ENCODE measurements around the gene CTSS.

The CTSS gene

GRCh38 chr1:150808121-150808520 lies 42.5 kb upstream of the CTSS start, which contains the start of gene CTSK:
TSS of gene CTSK (minus strand) at chr1:150808260. CDS start at chr1:150806805, 1,455 bp downstream.
- no peak for TF ChIP-seq CTCF (IDR thresholded peaks at IDR 0.05; ENCODE audit: insufficient read depth, low read length, missing control alignments)
- CTCF ChIA-PET, result interaction anchor here (0.7 to 3.5 kb wide), 7 partner anchors 12 to 552 kb away, joined by 3 to 26 read pairs (median 5); no protein-coding TSS in a partner anchor
- POLR2A ChIA-PET, result interaction anchor here (0.8 kb wide), 1 partner anchor 229 kb away, joined by 3 read pairs; the partner anchor contains the start of gene MCL1
- no peak for DNase-seq (ENCODE audit: low read depth, low spot score)
- peak within 1 kb of the TSS; percentile 45 for H3K4me3 ChIP-seq (ENCODE audit: low read depth, low read length)

DNA sequence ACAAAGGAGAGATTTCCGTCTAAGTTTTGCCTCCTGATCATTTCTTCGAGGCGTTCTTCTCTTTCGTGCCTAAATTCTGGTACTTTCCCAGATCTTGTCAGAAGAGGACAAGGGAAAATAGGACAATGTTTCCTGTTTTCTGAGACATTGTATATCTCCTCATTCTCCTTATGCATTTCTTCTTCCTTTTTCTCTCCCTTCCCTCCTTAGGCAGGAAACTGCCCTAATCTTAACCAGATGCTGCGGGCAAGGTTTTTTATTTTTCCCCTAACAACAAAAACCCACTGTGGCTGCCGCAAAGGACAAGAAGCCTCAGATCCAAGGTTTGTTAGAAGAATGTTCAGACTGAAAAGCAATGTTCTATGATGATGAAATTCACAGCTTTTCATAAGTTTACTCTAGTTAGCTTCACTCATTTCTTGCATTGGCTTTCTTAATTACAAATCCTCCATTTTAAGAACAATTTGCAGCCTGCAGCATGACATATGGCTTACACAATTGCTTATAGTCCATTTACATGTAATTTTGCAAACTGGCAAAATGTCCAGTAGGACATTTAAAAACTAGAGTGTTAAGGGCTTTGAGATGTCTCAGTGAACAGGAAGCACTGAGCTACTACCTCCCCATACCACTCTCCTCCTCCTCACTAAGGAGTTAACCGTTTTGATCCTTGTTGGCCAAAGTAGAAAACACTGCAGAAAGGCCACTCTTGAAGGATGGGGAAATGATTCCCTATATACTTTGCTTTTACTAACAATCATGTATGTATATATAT lies 41.9 kb upstream of the CTSS start:
- peak overlapping the region; percentile 45 for H3K4me3 ChIP-seq (ENCODE audit: low read depth, low read length)

DNA sequence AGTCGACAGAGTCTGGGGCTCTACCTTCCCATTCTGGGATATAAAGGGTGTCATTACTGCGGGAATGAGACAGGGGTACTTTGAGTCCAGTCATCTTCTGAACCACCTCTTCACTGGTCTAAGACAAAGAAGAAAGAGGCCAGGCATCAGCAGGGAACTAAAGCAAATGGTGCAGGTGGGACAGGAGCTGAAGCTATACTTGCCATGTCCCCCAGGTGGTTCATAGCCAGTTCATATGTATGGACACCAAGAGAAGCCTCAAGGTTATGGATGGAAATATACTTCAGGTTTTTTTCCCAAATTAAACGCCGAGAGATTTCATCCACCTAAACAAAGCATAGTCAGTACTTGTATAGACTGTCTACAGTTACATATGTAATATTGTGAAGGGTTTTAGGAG lies 40.3 kb upstream of the CTSS start:
- no peak for DNase-seq (ENCODE audit: low read depth, low spot score)
- ChIA-PET CTCF (interaction anchor here (0.6 to 0.8 kb wide), 2 partner anchors 10 to 246 kb away, joined by 3 read pairs; no protein-coding TSS in a partner anchor), POLR2A (interaction anchor here (0.8 kb wide), 1 partner anchor 228 kb away, joined by 4 read pairs; no protein-coding TSS in a partner anchor)
- TF ChIP-seq CTCF (IDR thresholded peaks at IDR 0.05; ENCODE audit: insufficient read depth, low read length, missing control alignments), result no peak
- no peak overlapping the region for H3K4me3 ChIP-seq (ENCODE audit: low read depth, low read length)

More for the DNA sequence above, 41.9 kb upstream of the CTSS start:
- no peak for DNase-seq (ENCODE audit: low read depth, low spot score)
- TF ChIP-seq CTCF (IDR thresholded peaks at IDR 0.05; ENCODE audit: insufficient read depth, low read length, missing control alignments), result no peak
- ChIA-PET POLR2A (interaction anchor here (0.8 kb wide), 1 partner anchor 228 kb away, joined by 3 read pairs; the partner anchor contains the start of gene MCL1), CTCF (interaction anchor here (1.0 to 3.5 kb wide), 4 partner anchors 13 to 247 kb away, joined by 5 to 26 read pairs (median 6); no protein-coding TSS in a partner anchor)

GRCh38 chr1:150804671-150805070 lies 39.1 kb upstream of the CTSS start:
- TF ChIP-seq CTCF (IDR thresholded peaks at IDR 0.05; ENCODE audit: insufficient read depth, low read length, missing control alignments), result no peak
- POLR2A ChIA-PET, result no interaction called here
- DNase-seq (ENCODE audit: low read depth, low spot score), result no peak
- no peak overlapping the region for H3K4me3 ChIP-seq (ENCODE audit: low read depth, low read length)
- CTCF ChIA-PET, result interaction anchor here (1.4 kb wide), 1 partner anchor 244 kb away, joined by 4 read pairs; no protein-coding TSS in a partner anchor

- TF ChIP-seq CTCF (IDR thresholded peaks at IDR 0.05; ENCODE audit: insufficient read depth, low read length, missing control alignments), result no peak
- DNase-seq (ENCODE audit: low read depth, low spot score), result no peak
- H3K4me3 ChIP-seq (ENCODE audit: low read depth, low read length), result no peak overlapping the region
- POLR2A ChIA-PET, result no interaction called here
- CTCF ChIA-PET, result interaction anchor here (1.2 kb wide), 1 partner anchor 238 kb away, joined by 3 read pairs; no protein-coding TSS in a partner anchor
Observed at GRCh38 chr1:150799089-150799488, 33.5 kb upstream of the CTSS start.

DNA sequence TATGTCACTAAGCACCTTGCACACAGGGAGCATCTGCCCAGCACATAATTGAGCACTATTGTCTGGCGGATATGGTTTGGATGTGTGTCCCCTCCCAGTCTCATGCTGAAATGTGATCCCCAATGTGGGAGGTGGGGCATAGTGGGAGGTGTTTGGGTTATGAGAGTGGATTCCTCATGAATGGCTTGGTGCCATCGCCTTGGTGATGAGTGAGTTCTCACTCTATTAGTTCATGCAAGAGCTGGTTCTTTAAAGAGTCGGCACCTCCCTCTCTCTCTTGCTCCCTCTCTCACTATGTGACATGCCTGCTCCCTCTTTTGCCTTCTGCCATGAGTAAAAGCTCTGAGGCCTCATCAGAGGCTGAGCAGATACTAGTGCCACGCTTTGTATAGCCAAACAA lies 32.9 kb upstream of the CTSS start:
- DNase-seq (ENCODE audit: low read depth, low spot score), result no peak
- no peak for TF ChIP-seq CTCF (IDR thresholded peaks at IDR 0.05; ENCODE audit: insufficient read depth, low read length, missing control alignments)
- H3K4me3 ChIP-seq (ENCODE audit: low read depth, low read length), result no peak overlapping the region
- ChIA-PET POLR2A (no interaction called here), CTCF (interaction anchor here (1.2 kb wide), 1 partner anchor 238 kb away, joined by 3 read pairs; no protein-coding TSS in a partner anchor)

All from AG04449 (cell line).